ENCODE results near the gene AGBL1. TPM values are rescaled to one million over a fixed set of nuclear protein-coding genes. Genes with fewer than 3 reads are reported as not detected.

AGBL1 gene
- total RNA-seq, 2 donors from 2014 or later: not detected

DNA sequence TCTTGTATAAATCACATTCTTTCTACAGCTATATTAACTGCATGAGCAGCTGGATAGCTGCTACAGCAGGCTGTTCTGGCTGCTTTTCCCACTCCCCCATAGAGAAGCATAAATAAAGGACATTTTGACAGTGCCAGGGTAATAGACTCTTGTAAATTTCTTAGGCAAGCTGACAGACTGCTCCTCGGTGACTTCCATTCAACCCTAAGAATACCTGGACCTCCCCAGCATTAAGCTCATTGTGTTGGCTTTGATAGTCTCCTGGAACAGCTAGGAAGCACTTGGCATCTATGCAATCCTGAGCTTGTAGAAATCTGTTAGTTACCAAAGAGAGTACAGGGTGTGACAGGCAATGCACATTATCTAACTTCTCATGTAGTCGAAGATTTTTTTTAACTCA lies 475.4 kb downstream of the AGBL1 start:
- Histone ChIP-seq H3K27ac (no peak overlapping the region), H3K4me1 (no peaks in the 10 kb centered on the region), H3K9me3 (no peaks in the 10 kb centered on the region), H3K4me3 (no peak overlapping the region), H3K27me3 (no peaks in the 10 kb centered on the region), H3K36me3 (replicated peaks in 1 of 2; ENCODE audit: insufficient read depth in 1 of 2, low read depth in 2 of 2) (no peaks in the 10 kb centered on the region)
- no peak for ATAC-seq
- 34 to 62% methylated on average over 2 of the region's 2 CpGs for WGBS, 2 donors
- intact Hi-C loops (cut with DNase I): no loop called here
- TF ChIP-seq POLR2A (IDR thresholded peaks at IDR 0.05): no peak
- TF ChIP-seq, protein P1, sequence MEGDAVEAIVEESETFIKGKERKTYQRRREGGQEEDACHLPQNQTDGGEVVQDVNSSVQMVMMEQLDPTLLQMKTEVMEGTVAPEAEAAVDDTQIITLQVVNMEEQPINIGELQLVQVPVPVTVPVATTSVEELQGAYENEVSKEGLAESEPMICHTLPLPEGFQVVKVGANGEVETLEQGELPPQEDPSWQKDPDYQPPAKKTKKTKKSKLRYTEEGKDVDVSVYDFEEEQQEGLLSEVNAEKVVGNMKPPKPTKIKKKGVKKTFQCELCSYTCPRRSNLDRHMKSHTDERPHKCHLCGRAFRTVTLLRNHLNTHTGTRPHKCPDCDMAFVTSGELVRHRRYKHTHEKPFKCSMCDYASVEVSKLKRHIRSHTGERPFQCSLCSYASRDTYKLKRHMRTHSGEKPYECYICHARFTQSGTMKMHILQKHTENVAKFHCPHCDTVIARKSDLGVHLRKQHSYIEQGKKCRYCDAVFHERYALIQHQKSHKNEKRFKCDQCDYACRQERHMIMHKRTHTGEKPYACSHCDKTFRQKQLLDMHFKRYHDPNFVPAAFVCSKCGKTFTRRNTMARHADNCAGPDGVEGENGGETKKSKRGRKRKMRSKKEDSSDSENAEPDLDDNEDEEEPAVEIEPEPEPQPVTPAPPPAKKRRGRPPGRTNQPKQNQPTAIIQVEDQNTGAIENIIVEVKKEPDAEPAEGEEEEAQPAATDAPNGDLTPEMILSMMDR (IDR thresholded peaks at IDR 0.05): no peak
- no peak for DNase-seq

DNA sequence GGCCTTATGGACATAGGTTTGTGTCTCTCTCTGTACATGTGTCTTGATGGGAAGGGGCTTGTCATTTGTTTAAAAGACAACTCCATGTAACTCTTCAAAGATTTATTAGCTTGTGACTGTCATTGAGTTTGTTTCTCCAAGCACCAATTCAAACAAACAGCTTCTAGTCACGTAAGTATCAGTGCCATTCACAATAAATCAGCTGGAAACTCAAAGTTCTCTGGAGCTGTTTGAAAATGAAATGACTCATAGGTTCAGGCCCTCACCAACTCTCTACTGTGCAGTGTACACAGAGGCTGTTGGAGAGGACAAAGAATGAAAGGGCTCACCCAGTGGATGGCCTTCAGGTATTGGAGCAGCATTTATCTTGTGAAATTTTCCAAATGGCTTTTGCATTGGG lies 476.3 kb downstream of the AGBL1 start:
- no peak for ATAC-seq
- TF ChIP-seq POLR2A (IDR thresholded peaks at IDR 0.05): no peak
- TF ChIP-seq, protein P1 (IDR thresholded peaks at IDR 0.05): no peak
- WGBS, 2 donors: 21 to 32% methylated on average over 1 of the region's 1 CpG
- no peak overlapping the region for H3K27ac ChIP-seq
- intact Hi-C loops (cut with DNase I): no loop called here
- no peaks in the 10 kb centered on the region for H3K9me3 ChIP-seq
- no peaks in the 10 kb centered on the region for H3K4me1 ChIP-seq
- H3K36me3 ChIP-seq (replicated peaks in 1 of 2; ENCODE audit: insufficient read depth in 1 of 2, low read depth in 2 of 2): no peaks in the 10 kb centered on the region
- H3K4me3 ChIP-seq: no peak overlapping the region
- DNase-seq: no peak
- H3K27me3 ChIP-seq: no peaks in the 10 kb centered on the region

DNA sequence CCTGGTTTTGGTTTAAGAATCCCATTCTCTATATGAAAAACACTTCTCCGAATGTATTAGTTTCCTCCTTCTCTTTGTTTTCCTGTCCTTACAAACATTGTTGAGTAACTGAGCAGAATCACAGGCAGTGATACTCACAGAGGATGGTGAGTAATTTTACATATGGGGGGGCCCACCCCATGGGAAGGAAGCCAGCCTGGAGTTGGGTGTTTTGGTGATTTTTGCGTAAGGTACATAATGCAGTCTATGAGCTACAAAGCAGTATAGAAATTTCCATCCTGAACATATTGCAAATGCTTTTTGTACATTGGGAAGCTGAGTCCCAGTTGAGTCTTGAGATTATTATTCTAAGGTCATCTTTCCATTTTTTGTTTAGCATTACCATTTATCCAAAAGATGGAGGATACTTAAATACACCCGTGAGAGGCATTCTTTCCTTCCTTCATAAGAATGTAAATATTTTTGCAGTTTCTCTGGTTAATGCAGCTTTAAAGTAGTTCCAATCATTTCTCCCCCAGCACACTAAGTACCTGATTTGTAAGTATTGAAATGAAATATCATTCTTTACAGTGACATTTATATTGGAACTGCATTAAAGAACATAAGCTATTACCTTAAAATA lies 476.8 kb downstream of the AGBL1 start:
- no peak for DNase-seq
- Histone ChIP-seq H3K27me3 (no peaks in the 10 kb centered on the region), H3K4me3 (no peak overlapping the region), H3K27ac (no peak overlapping the region), H3K36me3 (replicated peaks in 1 of 2; ENCODE audit: insufficient read depth in 1 of 2, low read depth in 2 of 2) (no peaks in the 10 kb centered on the region), H3K4me1 (no peaks in the 10 kb centered on the region), H3K9me3 (no peaks in the 10 kb centered on the region)
- no peak for TF ChIP-seq POLR2A (IDR thresholded peaks at IDR 0.05)
- TF ChIP-seq, protein P1 (IDR thresholded peaks at IDR 0.05): no peak
- intact Hi-C loops (cut with DNase I): no loop called here
- 66 to 69% methylated on average over 3 of the region's 3 CpGs for WGBS, 2 donors
- no peak for ATAC-seq

DNA sequence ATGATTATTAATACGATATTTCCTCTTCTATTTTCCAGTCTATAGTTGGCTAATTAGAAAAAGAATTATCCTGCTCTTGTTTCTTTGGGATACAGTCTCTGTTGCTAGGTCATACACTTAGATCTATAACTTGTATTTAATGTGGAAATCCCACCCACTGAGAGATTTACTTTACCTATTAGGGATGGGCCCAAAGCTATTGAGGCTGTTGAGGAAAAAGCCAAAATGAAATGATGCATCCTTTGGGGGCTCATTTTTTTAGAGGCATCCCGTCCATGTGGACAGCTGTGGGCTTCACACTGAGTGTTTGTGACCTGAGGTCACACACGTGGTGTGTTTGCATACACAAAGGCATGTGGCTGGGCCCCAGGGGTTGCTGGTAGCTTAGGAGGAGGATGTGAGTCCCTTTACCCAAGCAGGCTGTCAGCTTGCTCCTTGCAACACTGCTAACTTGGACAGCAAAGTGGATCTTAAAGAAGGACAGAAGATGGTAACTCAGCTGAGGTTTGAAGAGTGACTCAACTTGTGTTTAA lies 477.4 kb downstream of the AGBL1 start:
- no peak overlapping the region for H3K4me3 ChIP-seq
- no peaks in the 10 kb centered on the region for H3K9me3 ChIP-seq
- no peak for TF ChIP-seq POLR2A (IDR thresholded peaks at IDR 0.05)
- TF ChIP-seq, protein P1 (IDR thresholded peaks at IDR 0.05): no peak
- WGBS, 2 donors: 23 to 26% methylated on average over 2 to 3 of the region's 3 CpGs
- intact Hi-C loops (cut with DNase I): no loop called here
- H3K4me1 ChIP-seq: no peaks in the 10 kb centered on the region
- no peaks in the 10 kb centered on the region for H3K27me3 ChIP-seq
- no peaks in the 10 kb centered on the region for H3K36me3 ChIP-seq (replicated peaks in 1 of 2; ENCODE audit: insufficient read depth in 1 of 2, low read depth in 2 of 2)
- ATAC-seq (no peak), DNase-seq (no peak)
- no peak overlapping the region for H3K27ac ChIP-seq

DNA sequence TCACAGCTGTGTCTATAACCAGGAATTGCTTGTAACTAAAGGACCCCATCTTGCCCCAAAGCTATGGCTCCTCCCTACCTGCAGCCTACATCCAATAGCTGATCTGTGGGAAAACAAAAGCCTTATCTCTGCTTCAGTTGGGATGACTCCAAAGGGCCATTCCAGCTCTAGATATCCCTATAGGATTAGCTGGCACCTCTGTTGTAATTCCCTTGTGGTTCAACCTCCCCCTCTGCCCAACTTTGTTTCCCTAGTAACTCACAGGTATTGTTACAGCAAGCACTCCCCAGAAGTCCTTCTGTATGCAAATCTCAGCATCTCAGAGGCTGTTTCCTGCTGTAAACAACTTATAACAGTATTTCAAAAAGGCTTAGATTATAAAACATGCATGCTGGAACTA lies 478.6 kb downstream of the AGBL1 start:
- no peak for ATAC-seq
- intact Hi-C loops (cut with DNase I): no loop called here
- TF ChIP-seq, protein P1 (IDR thresholded peaks at IDR 0.05): no peak
- TF ChIP-seq POLR2A (IDR thresholded peaks at IDR 0.05): no peak

More for the DNA sequence above, 478.6 kb downstream of the AGBL1 start:
- DNase-seq: no peak
- Histone ChIP-seq H3K27me3 (no peaks in the 10 kb centered on the region), H3K27ac (no peak overlapping the region), H3K36me3 (replicated peaks in 1 of 2; ENCODE audit: insufficient read depth in 1 of 2, low read depth in 2 of 2) (no peaks in the 10 kb centered on the region), H3K4me1 (no peaks in the 10 kb centered on the region), H3K4me3 (no peak overlapping the region), H3K9me3 (no peaks in the 10 kb centered on the region)
